Stimulated activated naive CD8-positive, alpha-beta T cell treated with anti-CD3 and anti-CD28 coated beads, Interleukin-15, Interleukin-2, amounts not matched to agents 100 U/mL and 50 U/mL, for 24 hours (primary cell): ENCODE data around the gene PCBD1.
"Not testable (repeated sequence)": the region's sequence is repeated elsewhere in the genome, so short reads cannot be mapped to it uniquely, and the experiment has no call there.

Experiments
- ATAC-seq: fragments of 150-1000 bp; cut with Tn5 transposase; one replicate; pipeline ENCODE4 v1.10.0; 2021
- DNase-seq: peaks from one replicate; pipeline ENCODE4 v3.0.0; 2021

The PCBD1 gene

DNA sequence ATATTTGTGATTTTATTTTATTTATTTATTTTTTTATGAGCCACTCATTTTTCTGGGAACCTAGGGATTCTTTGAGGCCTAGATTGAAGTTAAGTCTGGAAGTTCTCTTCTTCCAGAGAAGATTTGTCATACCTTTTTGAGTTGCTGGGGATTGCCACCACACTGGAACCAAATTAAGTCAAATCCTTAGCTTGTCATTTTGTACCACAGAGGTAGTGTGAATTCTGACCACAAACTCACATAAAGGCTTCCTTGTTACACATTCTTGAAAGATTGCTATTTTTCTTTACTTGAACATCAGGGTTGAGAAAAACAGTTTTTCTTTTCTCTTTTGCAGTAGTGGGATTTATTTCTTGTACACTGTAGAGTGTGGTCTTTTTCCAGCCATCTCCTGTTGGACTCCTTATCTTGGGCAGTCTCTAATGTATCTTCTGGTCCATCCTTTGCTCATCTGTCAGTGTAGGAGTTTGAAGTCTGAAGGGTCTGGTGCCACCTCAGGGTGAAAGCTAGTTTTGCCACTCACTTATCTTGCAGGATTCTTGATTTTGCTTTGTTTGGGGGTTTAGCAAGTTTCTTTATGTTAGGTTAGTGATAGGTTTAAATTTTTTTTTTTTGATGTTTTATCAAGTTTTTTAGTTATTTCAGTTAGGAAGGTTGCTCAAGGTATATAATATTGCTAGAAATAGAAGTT, 24.8 kb downstream of the PCBD1 start:
- ATAC-seq: peak; percentile 49
- DNase-seq: no peak

DNA sequence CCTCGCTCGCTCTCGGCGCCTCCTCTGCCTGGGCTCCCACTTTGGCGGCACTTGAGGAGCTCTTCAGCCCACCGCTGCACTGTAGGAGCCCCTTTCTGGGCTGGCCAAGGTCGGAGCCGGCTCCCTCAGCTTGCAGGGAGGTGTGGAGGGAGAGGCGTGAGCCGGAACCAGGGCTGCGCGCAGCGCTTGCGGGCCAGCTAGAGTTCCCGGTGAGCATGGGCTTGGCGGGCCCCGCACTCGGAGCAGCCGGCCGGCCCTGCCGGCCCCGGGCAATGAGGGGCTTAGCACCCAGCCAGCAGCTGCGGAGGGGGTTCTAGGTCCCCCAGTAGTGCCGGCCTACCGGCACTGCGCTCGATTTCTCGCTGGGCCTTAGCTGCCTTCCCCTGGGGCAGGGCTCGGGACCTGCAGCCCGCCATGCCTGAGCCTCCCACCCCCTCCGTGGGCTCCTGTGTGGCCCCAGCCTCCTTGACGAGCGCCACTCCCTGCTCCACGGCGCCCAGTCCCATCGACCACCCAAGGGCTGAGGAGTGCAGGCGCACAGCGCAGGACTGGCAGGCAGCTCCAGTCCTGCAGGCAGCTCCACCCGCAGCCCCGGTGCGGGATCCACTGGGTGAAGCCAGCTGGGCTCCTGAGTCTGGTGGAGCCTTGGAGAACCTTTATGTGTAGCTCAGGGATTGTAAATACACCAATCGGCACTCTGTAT, 26.7 kb downstream of the PCBD1 start:
- not testable (repeated sequence) for DNase-seq, ATAC-seq

DNA sequence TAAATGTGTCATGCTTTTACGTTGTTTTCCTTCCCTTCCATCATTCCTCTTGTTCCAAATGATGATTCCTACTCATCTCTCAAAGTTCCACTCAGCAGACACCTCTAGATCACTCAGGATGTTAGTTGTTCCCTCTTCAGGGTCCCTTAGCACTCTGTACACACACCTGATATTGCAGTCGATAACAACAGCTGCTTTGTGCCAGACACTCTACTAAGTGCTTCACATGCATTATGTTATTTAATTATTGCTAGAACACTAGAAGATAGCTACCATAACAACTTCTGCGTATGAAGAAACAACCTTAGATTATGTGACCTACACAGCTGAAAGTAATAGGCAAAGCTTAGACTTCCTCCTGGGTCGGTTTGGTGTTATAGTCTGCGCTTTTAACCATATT, 29.6 kb downstream of the PCBD1 start:
- no peak for DNase-seq

DNA sequence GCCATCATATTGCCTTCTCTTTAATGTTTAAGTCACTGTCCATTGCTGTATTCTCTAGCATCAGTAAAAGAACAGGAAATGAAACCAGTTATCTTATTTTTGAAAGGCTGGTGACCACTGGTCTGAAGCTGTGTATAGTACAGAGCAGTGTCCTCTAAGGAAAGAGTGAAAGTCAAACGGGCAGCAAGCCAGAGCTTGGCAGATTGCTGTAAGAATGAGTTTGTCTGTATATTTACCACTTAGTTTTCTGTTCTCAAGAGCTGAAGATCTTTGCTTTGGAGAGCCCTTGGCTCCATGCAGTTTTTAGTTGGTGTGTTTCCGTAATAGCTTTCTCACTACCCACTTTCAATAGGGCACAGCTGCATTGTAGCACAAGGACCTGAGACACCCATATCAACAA, 31.9 kb downstream of the PCBD1 start:
- no peak for DNase-seq
- ATAC-seq: no peak

More for the DNA sequence above, 29.6 kb downstream of the PCBD1 start:
- ATAC-seq: no peak

DNA sequence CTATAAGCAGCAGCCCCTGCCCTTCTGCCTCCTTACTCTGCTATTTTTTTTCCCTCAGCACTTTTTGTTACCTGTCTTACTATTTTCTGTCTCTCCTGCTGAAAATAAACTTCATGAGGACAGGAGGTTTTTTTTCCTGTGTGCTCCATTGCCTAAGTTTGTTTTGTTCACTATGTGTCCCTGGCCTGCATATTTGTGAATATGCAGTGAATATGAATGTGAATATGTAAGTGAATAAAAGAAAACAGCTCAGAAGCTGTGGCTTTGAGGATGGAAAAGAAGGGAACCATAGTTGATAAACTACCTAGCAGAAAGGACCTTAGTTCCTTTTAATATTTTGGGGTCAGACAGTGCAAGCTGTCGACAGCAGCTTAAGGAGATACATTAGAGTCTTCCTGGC, 34.9 kb downstream of the PCBD1 start:
- ATAC-seq (no peak), DNase-seq (no peak)

DNA sequence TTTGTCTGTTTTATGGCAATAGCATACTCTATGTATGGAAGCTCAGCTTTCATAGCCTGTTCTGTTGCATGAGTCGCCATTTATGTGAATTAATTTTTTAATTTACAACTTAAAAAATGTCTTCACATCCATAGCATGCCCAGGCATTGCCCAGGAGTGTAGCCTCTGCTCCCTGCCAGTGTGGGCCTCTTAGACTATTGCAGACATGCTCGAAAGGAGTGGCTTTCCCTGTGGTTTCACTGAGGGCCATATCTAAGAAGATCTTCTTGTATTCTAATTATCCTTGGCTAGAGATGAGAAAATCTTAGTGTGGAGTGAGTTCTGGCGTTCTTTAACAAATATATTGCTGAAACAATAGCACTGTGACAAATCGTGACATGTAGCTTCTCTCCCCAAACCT, 35.3 kb downstream of the PCBD1 start:
- DNase-seq (no peak), ATAC-seq (no peak)

DNA sequence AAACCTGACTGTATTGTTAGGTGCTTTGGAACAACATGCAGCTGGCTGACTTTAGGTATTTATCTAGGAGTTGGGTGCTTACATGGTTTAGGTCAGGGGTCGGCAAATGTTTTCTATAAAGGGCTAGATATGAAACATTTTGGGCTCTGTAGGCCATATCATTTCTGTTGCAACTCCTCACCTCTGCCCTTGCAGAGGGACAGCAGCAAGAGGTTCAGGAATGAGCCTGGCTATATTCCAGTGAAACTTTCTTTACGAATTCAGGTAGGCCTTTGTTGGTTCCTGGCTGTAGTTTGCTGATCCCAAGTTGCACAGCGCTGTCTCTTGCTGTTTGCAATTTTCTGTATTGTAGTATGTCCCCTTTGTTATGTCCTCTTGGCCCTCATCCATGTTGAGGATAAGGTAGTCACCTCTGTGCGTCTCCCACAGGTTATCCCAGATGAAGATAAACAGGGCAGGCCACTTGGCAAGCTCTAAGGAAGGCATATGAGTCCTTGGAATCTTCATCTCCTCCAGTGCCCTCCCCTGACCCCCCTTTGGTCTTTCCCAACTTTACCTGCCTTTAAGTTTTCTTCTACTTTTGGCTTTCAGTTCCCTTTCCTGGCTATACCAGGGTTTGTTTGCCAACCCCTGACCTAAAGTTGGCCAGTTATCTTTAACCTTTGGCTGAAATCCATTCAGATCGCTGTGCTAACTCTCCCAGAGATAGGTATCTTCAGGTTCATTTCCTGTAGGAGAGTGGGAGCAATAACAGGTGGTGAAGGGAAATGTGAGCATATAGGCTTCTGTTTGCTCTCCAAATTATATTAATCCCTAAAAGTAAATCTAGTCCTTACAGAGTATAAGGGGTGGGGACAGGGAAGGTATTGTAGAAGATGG, 36.5 kb downstream of the PCBD1 start:
- ATAC-seq: no peak
- no peak for DNase-seq

DNA sequence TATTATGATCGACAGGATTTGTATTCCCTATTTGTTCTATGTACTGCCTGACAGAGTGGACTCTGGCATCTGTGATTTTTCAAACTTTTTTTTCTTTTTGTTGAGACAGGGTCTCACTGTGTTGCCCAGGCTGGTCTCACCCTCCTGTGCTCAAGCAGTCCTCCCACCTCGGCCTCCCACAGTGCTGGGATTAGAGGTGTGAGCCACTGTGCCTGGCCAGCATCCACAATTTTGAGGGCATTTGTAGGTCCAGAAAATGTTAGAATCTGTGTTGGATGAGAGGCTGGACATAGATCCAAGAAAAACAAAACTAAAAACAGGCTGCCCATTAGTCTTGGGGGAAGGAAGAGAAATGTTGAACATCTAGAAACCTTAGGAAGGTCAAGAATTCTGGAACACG, 38.3 kb downstream of the PCBD1 start:
- no peak for DNase-seq

DNA sequence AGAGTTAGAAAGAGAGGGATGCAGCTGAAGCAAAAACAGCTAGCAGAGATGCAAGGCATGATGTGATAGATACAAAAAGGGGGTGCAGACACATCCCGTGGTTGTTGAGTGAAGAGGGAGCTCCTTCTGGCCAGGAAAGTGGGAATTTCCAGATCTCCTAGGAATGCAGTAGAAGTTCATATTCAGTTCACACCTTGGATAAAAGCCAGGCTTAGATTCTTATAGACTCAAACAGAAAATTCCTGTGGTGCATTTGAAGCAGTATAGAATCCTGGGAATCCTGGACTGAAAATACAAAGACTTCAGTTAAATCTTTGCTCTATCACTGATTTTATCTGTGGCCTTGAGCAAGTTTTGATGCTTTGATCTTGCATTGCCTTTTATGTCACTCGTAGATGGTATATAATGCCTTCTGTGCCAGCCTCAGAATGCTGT, 38.8 kb downstream of the PCBD1 start:
- ATAC-seq: no peak
- no peak for DNase-seq

More for the DNA sequence above, 38.3 kb downstream of the PCBD1 start:
- no peak for ATAC-seq

DNA sequence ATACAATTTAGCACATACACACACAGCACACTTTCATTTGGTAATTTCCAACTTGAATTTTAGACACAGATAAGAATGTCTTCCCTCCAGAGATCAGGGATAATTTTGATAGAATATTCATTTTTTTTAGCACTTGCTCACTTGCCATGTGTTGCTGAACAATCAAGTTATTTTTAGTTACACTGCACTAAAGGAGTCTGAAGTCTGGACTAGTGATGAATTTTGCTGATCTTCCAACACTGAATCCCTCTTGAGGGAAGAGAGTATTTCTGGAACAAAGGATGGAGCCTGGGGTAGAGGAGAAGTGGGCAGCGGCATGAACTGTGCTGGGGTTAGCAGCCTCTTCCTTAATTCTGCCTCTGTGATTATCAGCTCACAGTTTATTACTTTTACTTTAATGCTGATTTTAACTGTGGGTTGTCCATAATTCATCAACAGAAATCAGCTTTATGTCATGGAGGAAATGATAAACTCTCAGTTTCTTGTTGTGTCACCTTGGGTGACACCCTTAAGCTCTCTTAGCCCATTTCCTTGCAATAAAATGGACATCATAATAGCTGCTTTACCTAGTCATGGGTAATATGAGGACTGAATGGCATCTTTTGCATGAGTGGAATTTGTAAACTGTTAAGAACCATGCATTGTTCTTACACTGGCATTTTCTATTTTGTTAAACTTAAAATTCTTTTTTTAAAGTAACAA, 40.6 kb downstream of the PCBD1 start:
- ATAC-seq (peak; percentile 90), DNase-seq (no peak)

DNA sequence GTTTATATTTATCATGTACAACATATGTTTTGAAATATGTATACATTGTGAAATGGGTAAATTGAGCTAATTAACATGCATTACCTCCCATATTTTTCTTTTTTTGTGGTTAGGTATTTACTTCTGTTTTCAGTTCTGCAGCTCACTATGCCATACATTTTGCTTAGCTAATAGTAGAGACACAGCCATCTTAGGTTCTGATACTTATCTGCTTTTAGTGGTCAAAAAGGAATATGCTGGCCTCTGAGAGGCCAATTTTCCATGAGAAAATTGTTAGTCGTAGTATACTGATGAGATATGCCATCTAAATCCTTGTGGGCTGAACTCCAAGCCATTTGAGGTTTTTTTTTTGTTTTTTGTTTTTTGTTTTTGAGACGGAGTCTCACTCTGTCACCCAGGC, 41.6 kb downstream of the PCBD1 start:
- ATAC-seq (no peak), DNase-seq (no peak)

DNA sequence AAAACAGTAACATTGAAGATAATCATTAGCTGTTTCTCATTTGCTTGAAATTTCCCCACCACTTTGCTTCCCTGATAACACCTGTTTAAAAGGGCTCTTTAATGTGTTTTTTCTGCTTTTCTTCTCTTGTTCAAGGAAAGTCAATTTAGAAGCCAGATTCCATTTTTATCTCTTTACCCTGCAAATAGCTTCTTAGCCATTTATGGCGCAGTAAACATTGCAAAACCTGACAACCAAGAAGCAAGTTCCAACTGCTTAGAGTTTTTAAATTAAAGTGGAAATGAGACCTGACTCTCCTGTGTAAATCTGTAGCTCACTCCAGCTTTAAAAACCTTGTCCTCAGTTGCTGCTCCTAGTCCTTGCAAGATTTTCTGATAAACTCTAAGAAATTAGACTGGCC, 42.5 kb downstream of the PCBD1 start:
- no peak for ATAC-seq
- DNase-seq: no peak

DNA sequence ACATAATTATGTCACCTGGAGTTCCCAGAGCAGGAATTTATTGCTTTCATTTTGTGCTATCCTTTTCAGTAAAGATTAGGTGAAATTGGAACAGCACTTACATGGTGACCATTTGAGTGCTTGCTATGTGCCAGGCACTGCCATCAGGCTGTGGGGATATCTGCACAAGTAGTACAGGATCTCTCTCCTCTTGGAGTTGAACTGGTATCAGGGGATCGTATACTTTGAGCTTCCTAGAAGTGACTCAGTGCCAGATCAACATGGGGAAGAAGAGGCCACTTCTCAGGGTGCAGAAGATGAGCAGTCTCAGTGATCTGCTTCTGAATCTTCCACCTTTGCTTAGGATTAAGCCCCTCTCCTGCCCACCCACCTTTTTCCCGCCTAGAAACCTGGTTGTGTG, 43.1 kb downstream of the PCBD1 start:
- ATAC-seq (no peak), DNase-seq (no peak)

DNA sequence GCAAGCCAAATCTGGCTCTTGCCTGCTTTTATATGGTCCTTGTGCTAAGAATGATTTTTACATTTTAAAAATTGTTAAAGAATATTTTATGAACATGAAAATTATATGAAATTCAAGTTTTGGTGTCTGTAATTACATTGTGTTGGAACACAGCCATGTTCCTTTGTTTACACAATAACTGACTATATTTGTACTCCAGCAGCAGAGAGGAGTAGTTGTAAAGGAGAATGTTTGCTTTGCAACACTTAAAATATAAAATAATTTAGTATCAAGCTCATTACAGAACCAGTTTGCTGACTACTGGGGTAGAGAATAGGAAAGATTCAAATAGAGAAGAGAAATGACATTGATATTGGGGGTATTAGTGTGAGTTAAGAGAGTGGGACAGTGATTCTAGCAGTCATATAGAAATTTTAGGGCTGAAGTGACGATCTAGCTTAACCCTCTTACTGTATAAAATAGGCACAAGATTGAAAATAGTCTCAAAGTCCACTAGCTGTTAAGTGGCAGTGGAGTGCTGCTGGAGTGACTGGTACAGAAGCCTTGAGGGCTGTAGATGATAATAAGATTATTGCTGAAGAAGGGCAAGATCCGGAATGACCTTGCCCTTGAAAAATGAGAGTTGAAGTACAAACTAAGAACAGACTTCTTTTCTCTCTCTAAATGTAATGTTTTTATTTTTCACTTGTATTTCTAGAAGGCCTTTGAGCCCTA, 44.4 kb downstream of the PCBD1 start:
- DNase-seq: no peak
- no peak for ATAC-seq

DNA sequence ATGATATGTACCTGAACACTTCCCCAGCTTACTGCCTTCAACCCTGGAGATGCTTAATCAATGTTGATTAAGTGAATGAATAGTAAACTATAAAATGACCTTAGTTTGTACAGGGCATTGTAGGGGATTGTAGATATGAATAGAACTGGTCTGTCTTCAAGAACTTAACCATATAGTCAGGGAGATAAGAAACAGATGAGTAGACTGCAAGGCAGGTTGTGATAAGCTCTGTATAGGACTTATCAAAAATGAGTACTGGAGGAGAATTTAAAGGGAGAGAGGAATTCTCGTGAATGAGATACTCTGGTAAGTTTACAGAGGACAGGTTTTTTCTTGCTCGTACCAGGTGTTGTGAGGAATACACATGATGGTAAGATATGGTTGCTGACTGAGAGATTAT, 45.0 kb downstream of the PCBD1 start:
- DNase-seq: no peak
- no peak for ATAC-seq

DNA sequence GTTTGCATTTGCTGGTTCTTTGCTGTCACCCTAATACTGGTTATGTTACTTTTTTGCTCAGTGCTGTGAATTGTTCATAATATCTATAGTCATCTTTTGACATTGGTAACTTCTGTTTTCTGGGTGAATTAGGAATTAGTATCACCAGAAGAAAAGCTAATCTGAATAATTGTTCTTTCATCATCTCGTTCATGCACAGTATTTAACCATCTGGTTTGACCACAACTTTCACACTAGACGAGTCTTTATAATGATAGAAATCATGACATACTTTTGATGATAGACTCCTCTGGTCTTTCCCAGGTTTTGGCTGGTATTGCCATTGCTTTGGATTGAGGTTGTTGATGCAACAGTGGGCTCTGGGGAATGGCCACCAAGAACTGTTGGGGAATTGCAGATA, 47.5 kb downstream of the PCBD1 start:
- peak; percentile 68 for ATAC-seq

DNA sequence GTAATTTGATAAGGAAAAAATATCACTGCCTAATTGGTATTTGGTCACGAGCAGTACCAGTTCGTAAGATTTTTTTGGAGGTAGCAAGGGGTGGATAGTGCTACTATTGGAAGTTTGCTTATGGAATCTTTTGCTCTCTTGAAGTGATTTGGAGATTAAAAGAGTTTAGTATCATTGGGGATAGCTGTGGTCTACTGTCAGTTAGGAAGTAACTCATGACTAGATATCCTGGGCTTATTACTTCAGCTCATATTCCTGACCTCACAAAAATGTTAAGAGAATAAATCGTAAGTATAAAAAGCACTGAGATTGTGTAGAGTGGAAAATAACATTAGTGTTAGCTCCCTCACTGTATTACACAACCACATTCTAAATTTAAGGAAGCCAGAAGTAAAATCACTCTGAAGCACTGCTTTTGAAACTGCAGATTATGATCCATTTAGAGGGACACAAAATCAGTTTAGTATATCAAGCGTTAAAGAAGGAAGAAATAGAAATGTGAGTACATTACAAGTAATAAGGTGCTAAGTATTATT, 50.0 kb downstream of the PCBD1 start:
- no peak for ATAC-seq
- DNase-seq: no peak

More for the DNA sequence above, 47.5 kb downstream of the PCBD1 start:
- DNase-seq: no peak

DNA sequence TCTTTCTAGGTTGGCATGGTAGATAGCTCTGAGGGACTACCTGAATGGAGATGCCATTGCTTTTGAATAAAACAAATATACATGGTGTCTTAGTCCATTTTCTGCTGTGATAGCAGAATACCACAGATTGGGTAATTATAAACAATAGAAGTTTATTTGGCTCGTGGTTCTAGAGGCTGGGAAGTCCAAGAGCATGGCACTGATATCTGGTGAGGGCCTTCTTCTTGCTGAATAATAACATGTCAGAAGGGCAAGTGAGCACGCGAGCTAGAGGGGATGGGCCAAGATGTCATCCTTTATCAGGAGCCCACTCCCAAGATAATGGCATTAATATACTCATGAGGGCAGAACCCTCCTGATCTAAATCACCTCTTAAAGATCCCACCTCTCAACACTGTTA, 50.7 kb downstream of the PCBD1 start:
- ATAC-seq (no peak), DNase-seq (no peak)

DNA sequence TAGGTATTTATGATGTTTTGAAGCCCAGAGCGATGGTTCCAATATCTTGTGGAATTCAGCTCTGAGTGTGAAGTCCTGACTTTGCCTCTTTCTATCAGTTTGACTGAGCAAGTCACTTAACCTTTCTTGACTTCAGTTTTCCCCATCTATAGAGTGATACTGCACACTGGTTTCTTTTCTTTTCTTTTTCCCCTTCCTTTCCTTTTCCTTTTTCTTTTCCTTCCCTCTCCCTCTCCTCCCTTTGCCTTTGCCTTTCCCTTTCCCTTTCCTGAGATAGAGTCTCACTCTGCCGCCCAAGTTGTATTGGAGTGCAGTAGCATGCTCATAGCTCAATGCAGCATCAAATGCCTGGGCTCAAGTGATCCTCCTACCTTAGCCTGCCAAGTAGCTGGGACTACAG, 52.0 kb downstream of the PCBD1 start:
- no peak for ATAC-seq
- no peak for DNase-seq

DNA sequence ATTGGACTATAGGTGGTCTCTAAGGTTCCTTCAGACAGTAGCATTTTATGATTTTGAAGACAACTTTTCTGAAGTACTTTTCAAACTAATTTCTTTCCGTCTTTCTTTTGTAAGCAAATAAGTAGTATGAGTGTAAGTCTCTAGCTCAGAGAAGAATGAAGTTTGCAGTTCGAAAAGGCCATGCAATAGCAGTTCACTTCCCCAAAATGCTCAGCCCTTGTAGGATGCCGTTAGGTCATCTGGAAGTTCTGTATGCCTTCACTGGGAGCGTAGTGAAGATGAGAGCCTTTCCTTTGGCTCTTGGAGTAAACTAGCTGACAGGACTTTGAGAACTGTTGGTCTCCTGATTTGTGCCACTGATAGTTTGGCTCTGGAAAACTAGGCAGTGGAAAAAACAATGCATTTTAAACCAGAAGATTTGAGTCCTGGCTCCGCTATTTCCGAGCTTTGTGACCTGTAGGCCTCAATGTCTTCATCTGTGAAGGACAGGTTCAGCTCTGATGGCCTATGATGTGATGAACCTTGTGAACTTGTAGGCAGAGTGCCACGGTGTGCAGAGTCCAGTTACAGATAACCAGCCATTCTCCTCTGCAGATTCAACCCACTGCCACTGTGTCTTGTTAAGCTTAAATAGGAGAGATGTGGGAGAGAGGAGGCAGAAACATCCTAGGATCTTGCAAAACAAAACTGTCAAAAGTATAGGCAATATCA, 53.8 kb downstream of the PCBD1 start:
- ATAC-seq (no peak), DNase-seq (no peak)

DNA sequence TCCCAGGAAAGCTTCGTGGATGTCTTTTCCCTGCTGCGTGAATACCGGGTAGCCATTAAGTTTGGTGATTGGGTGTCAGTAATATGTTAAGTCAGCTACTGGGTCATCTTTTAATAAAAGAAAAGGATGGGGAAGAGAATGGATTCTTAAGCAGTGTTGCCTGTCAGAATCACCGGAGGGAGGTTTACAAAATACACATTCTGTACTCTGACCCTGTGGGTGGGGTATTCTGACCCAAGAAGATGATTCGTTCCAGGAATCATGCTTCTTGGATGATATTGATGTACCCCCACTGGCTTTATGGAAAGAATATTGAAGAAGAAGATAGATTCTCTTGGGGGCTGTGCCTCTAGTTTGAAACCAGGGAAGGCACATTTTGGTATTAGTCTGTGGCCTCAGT, 54.3 kb downstream of the PCBD1 start:
- ATAC-seq (no peak), DNase-seq (no peak)
